Fibroblast of the aortic adventitia (primary cell): ENCODE data around the gene CDC42SE1. TPM values are rescaled to one million over a fixed set of nuclear protein-coding genes. Genes with fewer than 3 reads are reported as not detected.

Experiments used
- DNase-seq: peaks from one replicate; pipeline ENCODE4 v3.0.0-alpha.2; 2010; ENCODE audit warnings: low read depth
- H3K4me3 ChIP-seq: 2 replicates; pipeline ENCODE4 v1.5.1; 2011; ENCODE audit warnings: low read depth, mild to moderate bottlenecking, control low read depth, low read length, moderate library complexity
- total RNA-seq: library from RNA; depleted of rRNA; stranded (reverse); fragments of >200 nt; gene quantifications from 2 replicates; pipeline ENCODE4 v1.2.3, GENCODE V29; 2012; ENCODE audit warnings: low replicate concordance
- TF ChIP-seq, protein P1 (sequence below): IDR thresholded peaks from 2 replicates; pipeline ENCODE4 v1.5.1; 2011; ENCODE audit warnings: mild to moderate bottlenecking, low read length, control low read depth, inconsistent platforms; ENCODE audit not compliant: insufficient read depth

CDC42SE1 gene
- total RNA-seq, 1 donor = 33.8 TPM

DNA sequence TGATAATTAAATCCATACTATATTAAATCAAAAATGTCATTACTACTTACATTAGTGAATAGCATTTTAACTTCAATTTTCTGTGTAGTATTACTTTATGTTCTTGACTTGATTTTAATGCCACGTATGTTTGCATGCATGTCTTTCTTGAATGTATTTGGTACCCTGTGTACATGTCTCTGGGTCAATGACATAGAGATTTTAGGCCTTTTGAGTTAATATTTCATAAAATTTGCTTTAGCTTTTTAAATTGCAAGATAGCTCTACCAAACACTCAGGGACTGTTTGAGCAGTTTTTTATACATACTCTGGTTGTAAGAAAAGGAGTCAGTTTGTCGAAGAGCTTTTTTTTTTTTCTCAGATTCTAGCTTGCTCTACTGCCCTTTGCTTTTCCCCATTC is 2.3 kb upstream of the CDC42SE1 start:
- TF ChIP-seq, protein P1, sequence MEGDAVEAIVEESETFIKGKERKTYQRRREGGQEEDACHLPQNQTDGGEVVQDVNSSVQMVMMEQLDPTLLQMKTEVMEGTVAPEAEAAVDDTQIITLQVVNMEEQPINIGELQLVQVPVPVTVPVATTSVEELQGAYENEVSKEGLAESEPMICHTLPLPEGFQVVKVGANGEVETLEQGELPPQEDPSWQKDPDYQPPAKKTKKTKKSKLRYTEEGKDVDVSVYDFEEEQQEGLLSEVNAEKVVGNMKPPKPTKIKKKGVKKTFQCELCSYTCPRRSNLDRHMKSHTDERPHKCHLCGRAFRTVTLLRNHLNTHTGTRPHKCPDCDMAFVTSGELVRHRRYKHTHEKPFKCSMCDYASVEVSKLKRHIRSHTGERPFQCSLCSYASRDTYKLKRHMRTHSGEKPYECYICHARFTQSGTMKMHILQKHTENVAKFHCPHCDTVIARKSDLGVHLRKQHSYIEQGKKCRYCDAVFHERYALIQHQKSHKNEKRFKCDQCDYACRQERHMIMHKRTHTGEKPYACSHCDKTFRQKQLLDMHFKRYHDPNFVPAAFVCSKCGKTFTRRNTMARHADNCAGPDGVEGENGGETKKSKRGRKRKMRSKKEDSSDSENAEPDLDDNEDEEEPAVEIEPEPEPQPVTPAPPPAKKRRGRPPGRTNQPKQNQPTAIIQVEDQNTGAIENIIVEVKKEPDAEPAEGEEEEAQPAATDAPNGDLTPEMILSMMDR = no peak
- peak; percentile 15 for DNase-seq
- H3K4me3 ChIP-seq = peak overlapping the region; percentile 89

DNA sequence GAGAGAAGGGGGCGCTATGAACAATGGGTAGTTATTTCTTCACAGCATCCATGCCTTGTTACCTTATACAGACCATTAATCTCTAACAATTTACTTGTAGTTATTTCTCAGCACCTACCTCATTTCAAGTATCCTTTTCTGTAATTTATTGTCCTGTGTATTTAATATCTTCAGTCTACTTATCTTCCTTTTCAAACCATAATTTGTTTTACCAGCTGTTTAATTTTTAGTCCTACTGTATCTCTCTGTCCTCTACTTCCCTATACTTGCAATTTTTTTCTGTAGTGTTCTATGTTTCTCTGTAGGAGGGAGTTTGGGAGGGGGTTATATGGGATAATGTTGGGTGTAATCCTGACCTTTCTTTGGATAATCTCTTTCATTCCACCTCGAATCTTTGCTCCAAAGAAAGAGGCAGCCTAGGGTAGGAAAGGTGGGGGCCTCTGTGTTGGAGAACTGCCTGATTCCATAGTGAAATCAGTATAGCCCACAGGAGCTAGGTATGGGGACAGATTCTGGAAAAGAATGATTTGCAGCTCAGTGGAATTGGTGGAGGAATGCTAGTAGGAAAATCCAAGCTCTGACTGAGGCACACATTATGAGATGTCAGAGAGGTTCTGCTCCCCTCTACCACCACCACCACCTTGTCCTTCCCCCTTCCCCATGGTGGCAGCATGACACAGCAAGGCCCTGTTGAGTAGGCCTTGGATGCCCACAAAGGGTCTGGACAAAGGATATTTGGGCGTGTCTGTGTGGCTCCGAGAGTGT is 1.4 kb upstream of the CDC42SE1 start:
- TF ChIP-seq, protein P1 = no peak
- peak; percentile 17 for DNase-seq

DNA sequence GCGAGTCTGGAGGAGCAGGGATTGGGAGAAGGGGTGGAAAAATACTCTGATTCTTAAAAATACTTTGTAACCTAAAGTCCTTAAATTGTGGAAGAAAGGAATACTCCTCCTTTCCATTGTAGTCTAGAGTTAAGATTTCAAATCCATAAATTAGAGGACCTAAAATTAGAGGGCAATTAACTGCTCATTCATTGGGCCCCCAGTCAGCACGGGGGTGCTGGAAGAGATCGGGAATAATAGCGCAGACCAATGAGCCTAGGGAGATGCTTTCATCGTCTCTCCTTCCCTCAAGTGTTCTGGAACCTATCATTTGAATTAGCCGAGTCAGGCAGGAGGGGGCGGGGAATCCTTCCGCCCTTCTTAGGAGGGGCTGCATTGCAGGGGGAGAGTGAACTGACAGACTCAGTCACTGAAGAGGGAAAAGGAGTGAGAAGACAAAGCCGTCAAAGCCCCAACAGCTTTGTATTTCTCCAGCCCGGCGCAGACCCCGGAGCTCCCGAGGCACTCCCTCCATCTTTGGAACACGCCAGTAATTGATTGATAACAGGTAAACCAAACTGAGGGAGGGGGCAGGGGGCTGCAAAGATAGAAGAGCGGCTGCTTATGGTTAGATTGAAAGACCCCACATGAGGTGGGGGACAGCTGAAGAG is 710 bp upstream of the CDC42SE1 start, which contains the start of gene MLLT11:
TSS of gene MLLT11 (plus strand) at position 391 of the 650 bp plus-strand sequence. CDS start 6,828 bp downstream, outside the sequence.
- peak within 1 kb of the TSS; percentile 89 for H3K4me3 ChIP-seq
- peak; percentile 61 for DNase-seq
- TF ChIP-seq, protein P1 = no peak

More for the DNA sequence above, 1.4 kb upstream of the CDC42SE1 start:
- peak overlapping the region; percentile 89 for H3K4me3 ChIP-seq

DNA sequence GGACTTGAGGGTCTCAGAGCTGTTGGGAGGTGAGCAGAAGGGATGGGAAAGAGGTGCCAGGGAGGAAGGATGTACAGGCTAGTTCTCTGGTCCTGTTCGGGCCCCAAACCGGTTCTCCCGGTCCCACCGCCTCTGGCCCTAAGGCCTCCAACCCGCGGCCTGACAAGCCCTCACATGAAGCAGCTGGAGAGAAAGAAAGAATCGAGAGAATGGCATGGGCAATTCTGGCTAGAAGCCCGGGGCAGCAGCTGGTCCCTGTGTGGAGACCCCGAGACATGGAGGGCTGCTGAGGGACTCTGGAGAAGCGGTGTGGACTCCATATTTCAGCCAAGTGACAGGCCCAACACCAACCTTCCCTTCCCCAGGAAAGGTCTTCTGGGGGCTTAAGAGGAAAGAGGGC is 730 bp downstream of the CDC42SE1 start:
- H3K4me3 ChIP-seq = peak overlapping the region; percentile 89
- TF ChIP-seq, protein P1 = no peak
- peak; percentile 27 for DNase-seq

DNA sequence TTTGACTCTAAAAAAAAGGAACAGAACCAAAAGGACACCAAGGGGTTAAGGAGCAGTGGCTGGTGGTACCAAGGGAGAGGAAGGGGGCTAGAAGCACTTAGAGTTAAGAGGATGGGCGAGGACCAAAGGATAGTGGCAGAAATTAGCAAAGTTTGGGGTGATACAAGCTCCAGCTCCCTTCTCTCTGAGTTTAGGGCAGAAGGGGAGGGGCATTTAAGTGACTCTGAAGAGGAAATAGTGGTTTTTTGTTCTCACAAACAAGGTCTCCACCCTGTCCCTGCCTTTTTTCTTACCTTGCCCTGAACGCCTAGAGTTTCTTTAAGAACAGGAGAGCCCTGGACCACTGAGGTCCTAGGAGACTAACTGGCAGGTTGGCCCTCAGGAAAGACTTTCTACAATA is 3.3 kb downstream of the CDC42SE1 start:
- no peak overlapping the region for H3K4me3 ChIP-seq
- TF ChIP-seq, protein P1 = no peak
- DNase-seq = no peak

DNA sequence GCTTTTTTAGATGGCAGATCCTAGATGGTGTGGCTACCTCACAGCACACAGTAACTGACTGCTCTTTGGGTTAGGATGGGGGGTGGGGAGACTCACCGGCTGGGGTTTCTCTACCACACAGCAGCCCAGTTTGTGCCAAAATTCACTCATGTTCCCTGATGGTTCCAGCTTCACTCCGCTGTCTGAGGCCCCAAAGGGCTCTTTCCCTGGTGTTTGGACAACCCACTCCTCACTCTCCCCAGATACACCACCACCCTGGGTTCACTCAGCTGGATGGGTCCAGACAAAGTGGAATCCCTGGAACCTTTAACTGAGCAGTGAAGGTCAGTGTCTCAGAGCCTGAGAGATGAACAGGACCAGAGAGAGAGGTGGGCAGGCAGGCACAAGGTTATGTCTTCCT is 3.8 kb downstream of the CDC42SE1 start:
- TF ChIP-seq, protein P1 = no peak
- H3K4me3 ChIP-seq = no peak overlapping the region
- no peak for DNase-seq
